GM19099 (cell line): ENCODE data around the gene PRKAB1.

Experiments
- POLR2A ChIP-seq: IDR thresholded peaks from 3 replicates; pipeline ENCODE4 v1.6.1; 2011; ENCODE audit warnings: low read depth; ENCODE audit not compliant: insufficient read length; ENCODE audit errors: extremely low read depth

PRKAB1 gene

DNA sequence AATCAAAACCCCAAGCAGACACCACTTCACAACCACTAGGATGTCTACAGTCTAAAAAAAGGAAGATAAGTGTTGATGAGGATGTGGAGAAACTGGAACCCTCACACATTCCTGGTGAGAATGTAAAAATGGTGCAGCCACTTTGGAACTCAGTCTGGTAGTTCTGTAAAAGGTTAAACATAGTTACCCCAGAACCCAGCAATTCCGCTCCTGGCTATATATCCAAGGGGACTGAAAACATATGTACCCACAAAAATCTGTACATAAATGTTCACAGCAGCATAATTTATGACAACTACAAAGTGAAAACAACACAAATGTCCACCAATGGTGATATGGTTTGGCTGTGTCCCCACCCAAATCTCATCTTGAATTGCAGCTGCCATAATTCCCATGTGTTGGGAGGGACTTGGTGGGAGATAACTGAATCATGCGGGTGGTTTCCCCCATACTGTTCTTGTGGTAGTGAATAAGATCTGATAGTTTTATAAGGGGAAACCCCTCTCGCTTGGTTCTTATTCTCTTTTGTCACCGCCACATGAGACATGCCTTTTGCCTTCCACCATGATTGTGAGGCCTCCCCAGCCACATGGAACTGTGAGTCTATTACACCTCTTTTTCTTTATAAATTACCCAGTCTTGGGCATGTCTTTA lies 46.8 kb downstream of the PRKAB1 start:
- no peak for TF ChIP-seq POLR2A

- TF ChIP-seq POLR2A, result no peak
Measured at GRCh38 chr12:119715268-119715620, 47.3 kb downstream of the PRKAB1 start.

DNA sequence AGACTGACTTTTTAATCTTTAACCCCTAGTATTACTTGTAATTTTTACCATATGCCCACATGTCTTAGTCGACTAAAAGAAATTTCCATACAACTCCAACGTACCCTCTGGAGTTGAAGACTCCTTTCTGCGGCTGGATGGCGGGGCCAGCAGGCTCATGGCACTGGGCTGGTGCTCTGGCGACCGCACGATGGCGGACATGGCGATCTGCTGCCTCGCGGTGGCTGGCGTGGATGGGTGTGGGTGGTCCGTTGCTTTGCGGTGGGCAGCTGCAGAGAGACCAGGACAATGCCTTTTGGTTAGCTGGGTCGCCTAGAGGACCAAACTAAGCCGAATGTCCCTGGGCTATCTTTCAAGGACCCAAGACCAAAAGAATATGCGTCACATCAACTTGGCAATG lies 50.2 kb downstream of the PRKAB1 start:
- TF ChIP-seq POLR2A, result no peak

- no peak for TF ChIP-seq POLR2A
Measured at GRCh38 chr12:119720349-119720748, 52.4 kb downstream of the PRKAB1 start.

GRCh38 chr12:119721306-119721705 lies 53.4 kb downstream of the PRKAB1 start:
- no peak for TF ChIP-seq POLR2A

GRCh38 chr12:119725523-119725922 lies 57.6 kb downstream of the PRKAB1 start:
- TF ChIP-seq POLR2A, result no peak

DNA sequence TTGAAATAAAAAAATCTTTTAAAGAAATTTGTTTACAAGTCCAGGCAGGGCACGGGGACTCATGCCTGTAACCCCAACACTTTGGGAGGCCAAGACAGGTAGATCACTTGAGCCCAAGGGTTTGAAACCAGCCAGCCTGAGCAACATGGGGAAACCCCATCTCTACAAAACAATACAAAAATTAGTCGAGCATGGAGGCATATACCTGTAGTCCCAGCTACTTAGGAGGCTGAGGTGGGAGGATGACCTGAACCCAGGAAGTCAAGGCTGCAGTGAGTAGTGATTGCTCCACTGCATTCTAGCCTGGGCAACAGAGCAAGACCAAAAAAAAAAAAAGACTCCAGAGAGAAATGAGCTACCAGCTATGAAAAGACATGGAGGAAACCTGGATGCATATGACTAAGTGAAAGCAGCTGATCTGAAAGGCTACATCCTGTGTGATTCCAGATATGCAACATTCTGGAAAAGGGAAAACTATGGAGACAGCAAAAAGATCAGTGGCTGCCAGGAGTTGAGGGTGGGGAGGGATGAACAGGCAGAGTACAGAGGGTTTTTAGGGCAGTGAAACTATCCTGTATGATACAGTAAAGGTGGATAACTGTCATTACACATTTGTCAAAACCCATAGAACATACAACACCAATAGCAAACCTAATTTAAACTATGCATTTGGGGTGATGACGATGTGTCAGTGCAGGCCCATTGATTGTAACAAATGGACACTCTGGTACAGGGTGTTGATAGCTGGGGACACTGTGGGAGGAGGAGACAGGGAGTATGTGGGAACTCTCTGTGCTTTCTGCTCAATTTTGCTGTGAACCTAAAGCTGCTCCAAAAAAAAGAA lies 59.9 kb downstream of the PRKAB1 start:
- no peak for TF ChIP-seq POLR2A

- TF ChIP-seq POLR2A, result no peak
Measured at GRCh38 chr12:119728444-119728745, 60.5 kb downstream of the PRKAB1 start.

DNA sequence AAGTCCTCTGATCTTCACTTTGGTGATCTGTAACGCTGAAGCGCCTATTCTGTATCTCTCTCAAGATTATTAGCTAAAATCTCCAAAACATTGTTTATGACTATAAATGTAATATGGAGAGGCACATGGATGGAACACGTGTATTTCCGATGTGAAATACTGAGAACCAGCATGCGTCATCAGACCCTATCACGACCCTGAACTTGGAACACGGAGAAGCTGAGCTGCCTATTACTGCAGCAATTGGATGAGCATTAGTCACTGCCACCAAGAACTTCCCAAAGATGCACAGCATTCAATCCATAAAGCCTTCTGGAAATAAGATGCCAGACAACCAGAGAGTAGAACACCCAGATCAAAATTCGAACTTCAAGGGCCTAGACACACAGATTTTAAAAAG lies 61.9 kb downstream of the PRKAB1 start:
- TF ChIP-seq POLR2A, result no peak

- no peak for TF ChIP-seq POLR2A
Measured at GRCh38 chr12:119730381-119730780, 62.4 kb downstream of the PRKAB1 start.
